Neural progenitor cell (in vitro differentiated cells): ENCODE measurements around the gene CDK18. TPM values are rescaled to one million over a fixed set of nuclear protein-coding genes. Genes with fewer than 3 reads are reported as not detected.
A peak's percentile ranks its signal among the peaks of the same experiment; 100 is the strongest.

Source experiments
- DNase-seq: peaks from one replicate; pipeline ENCODE4 v3.0.0-alpha.2; 2016; ENCODE audit warnings: low spot score
- H2AFZ ChIP-seq: fragments of 200-600 bp; sonication (generic); replicated peaks from 2 replicates; pipeline ENCODE4 v1.6.1; 2016; ENCODE audit warnings: antibody characterized with exemption
- H3F3A ChIP-seq: fragments of 200-600 bp; sonication (generic); 2 replicates; pipeline ENCODE4 v1.6.1; 2016; ENCODE audit warnings: antibody characterized with exemption, low read depth
- H3K27ac ChIP-seq: fragments of 200-600 bp; sonication (generic); 2 replicates; pipeline ENCODE4 v1.5.1; 2016; ENCODE audit warnings: mild to moderate bottlenecking
- H3K27me3 ChIP-seq: fragments of 200-600 bp; sonication (generic); 2 replicates; pipeline ENCODE4 v1.6.1; 2016; ENCODE audit warnings: mild to moderate bottlenecking, moderate library complexity
- H3K36me3 ChIP-seq: fragments of 200-600 bp; sonication (generic); 2 replicates; pipeline ENCODE4 v1.5.1; 2016
- H3K4me1 ChIP-seq: fragments of 200-600 bp; sonication (generic); 2 replicates; pipeline ENCODE4 v1.6.1; 2016; ENCODE audit warnings: mixed run types
- H3K4me2 ChIP-seq: fragments of 200-600 bp; sonication (generic); 2 replicates; pipeline ENCODE4 v1.6.1; 2016
- H3K4me3 ChIP-seq: fragments of 200-600 bp; sonication (generic); 2 replicates; pipeline ENCODE4 v1.5.1; 2016
- H3K79me2 ChIP-seq: fragments of 200-600 bp; sonication (generic); 2 replicates; pipeline ENCODE4 v1.6.1; 2016; ENCODE audit warnings: low read depth
- H3K9ac ChIP-seq: fragments of 200-600 bp; sonication (generic); 2 replicates; pipeline ENCODE4 v1.6.1; 2016
- H3K9me3 ChIP-seq: fragments of 200-600 bp; sonication (generic); 2 replicates; pipeline ENCODE4 v1.5.1; 2016; ENCODE audit warnings: low read depth
- H4K20me1 ChIP-seq: fragments of 200-600 bp; sonication (generic); 2 replicates; pipeline ENCODE4 v1.6.1; 2016; ENCODE audit warnings: low read depth
- H3K27ac Mint-ChIP-seq: 3 replicates; pipeline ENCODE4 v1.8.0; 2021; ENCODE audit warnings: mixed read lengths
- H3K27me3 Mint-ChIP-seq: 2 replicates; pipeline ENCODE4 v1.8.0; 2022; ENCODE audit warnings: low read depth, mild to moderate bottlenecking, inconsistent platforms, moderate library complexity, mixed read lengths; ENCODE audit not compliant: insufficient read depth
- H3K36me3 Mint-ChIP-seq: 3 replicates; pipeline ENCODE4 v1.8.0; 2021; ENCODE audit warnings: mixed read lengths
- H3K4me1 Mint-ChIP-seq: 3 replicates; pipeline ENCODE4 v1.8.0; 2021; ENCODE audit warnings: mixed read lengths
- H3K4me3 Mint-ChIP-seq: 3 replicates; pipeline ENCODE4 v1.8.0; 2021; ENCODE audit warnings: mild to moderate bottlenecking, moderate library complexity, mixed read lengths
- H3K9me3 Mint-ChIP-seq: 3 replicates; pipeline ENCODE4 v1.8.0; 2020; ENCODE audit warnings: mixed read lengths
- CTCF ChIP-seq: fragments of 200-600 bp; sonication (generic); IDR thresholded peaks from 2 replicates; pipeline ENCODE4 v1.5.1; 2017; ENCODE audit warnings: antibody characterized with exemption, mild to moderate bottlenecking
- EZH2 ChIP-seq: fragments of 200-600 bp; sonication (generic); IDR thresholded peaks from 2 replicates; pipeline ENCODE4 v1.6.1; 2017; ENCODE audit warnings: antibody characterized with exemption, mild to moderate bottlenecking, moderate library complexity
- EZH2phosphoT487 ChIP-seq: fragments of 200-600 bp; sonication (generic); IDR thresholded peaks from 2 replicates; pipeline ENCODE4 v1.6.1; 2017; ENCODE audit warnings: antibody characterized with exemption
- total RNA-seq: library from RNA; depleted of rRNA; stranded (reverse); fragments of >200 nt; gene quantifications from 2 replicates; pipeline ENCODE4 v1.2.3, GENCODE V29; 2015; ENCODE audit warnings: low replicate concordance

The CDK18 gene
- total RNA-seq, 1 donor from 2014 or later, result 14.1 TPM

- no peak overlapping the region for H3K27ac ChIP-seq
- peaks cover 26% of the 10 kb centered on the region for H3K4me1 ChIP-seq
- H3K4me3 Mint-ChIP-seq, result peak overlapping the region; percentile 16
- no peaks in the 10 kb centered on the region for H3K36me3 ChIP-seq
- no peaks in the 10 kb centered on the region for H3K79me2 ChIP-seq
- H3K36me3 Mint-ChIP-seq, result no peaks in the 10 kb centered on the region
- H3K27me3 ChIP-seq, result peaks cover 31% of the 10 kb centered on the region
- peaks cover 39% of the 10 kb centered on the region for H3K27me3 Mint-ChIP-seq
- peaks cover 20% of the 10 kb centered on the region for H3F3A ChIP-seq
- TF ChIP-seq EZH2phosphoT487 (no peak), CTCF (peak; percentile 97)
- peak overlapping the region; percentile 15 for H3K27ac Mint-ChIP-seq
- H3K9ac ChIP-seq, result no peak overlapping the region
- H3K4me2 ChIP-seq, result peak overlapping the region; percentile 7
- no peaks in the 10 kb centered on the region for H3K9me3 Mint-ChIP-seq
- no peaks in the 10 kb centered on the region for H3K9me3 ChIP-seq
- DNase-seq, result peak; percentile 86
- H3K4me3 ChIP-seq, result no peak overlapping the region
- peaks cover 43% of the 10 kb centered on the region for H3K4me1 Mint-ChIP-seq
- no peak overlapping the region for H2AFZ ChIP-seq
- peaks cover 6% of the 10 kb centered on the region for H4K20me1 ChIP-seq
Observed at GRCh38 chr1:205484985-205485967, 19.2 kb upstream of the CDK18 start.

- no peak overlapping the region for H3K4me3 ChIP-seq
- H3K27ac ChIP-seq, result no peak overlapping the region
- peaks cover 19% of the 10 kb centered on the region for H3K4me1 ChIP-seq
- no peaks in the 10 kb centered on the region for H3K36me3 ChIP-seq
- H2AFZ ChIP-seq, result no peak overlapping the region
- H3F3A ChIP-seq, result peaks cover 17% of the 10 kb centered on the region
- H3K9ac ChIP-seq, result no peak overlapping the region
- no peaks in the 10 kb centered on the region for H3K9me3 ChIP-seq
- Mint-ChIP-seq H3K27ac (no peak overlapping the region), H3K9me3 (no peaks in the 10 kb centered on the region), H3K27me3 (peaks cover 44% of the 10 kb centered on the region), H3K36me3 (no peaks in the 10 kb centered on the region), H3K4me3 (no peak overlapping the region), H3K4me1 (peaks cover 36% of the 10 kb centered on the region)
- H4K20me1 ChIP-seq, result peaks cover 4% of the 10 kb centered on the region
- H3K79me2 ChIP-seq, result no peaks in the 10 kb centered on the region
- TF ChIP-seq EZH2phosphoT487 (no peak), CTCF (no peak), EZH2 (no peak)
- DNase-seq, result no peak
- H3K4me2 ChIP-seq, result no peak overlapping the region
- peaks cover 26% of the 10 kb centered on the region for H3K27me3 ChIP-seq
Observed at GRCh38 chr1:205486258-205486657, 18.2 kb upstream of the CDK18 start.

- no peak overlapping the region for H2AFZ ChIP-seq
- peaks cover 16% of the 10 kb centered on the region for H3K4me1 ChIP-seq
- Mint-ChIP-seq H3K4me1 (peaks cover 34% of the 10 kb centered on the region), H3K9me3 (no peaks in the 10 kb centered on the region), H3K4me3 (peak overlapping the region; percentile 34), H3K36me3 (no peaks in the 10 kb centered on the region), H3K27ac (peak overlapping the region; percentile 73), H3K27me3 (peaks cover 35% of the 10 kb centered on the region)
- H3K9me3 ChIP-seq, result no peaks in the 10 kb centered on the region
- H3K9ac ChIP-seq, result no peak overlapping the region
- H3K4me3 ChIP-seq, result no peak overlapping the region
- no peak overlapping the region for H3K27ac ChIP-seq
- peak; percentile 88 for TF ChIP-seq CTCF
- no peak for TF ChIP-seq EZH2phosphoT487
- TF ChIP-seq EZH2, result no peak
- no peak overlapping the region for H3K4me2 ChIP-seq
- peak; percentile 89 for DNase-seq
- peaks cover 3% of the 10 kb centered on the region for H3F3A ChIP-seq
- H3K79me2 ChIP-seq, result no peaks in the 10 kb centered on the region
- H3K36me3 ChIP-seq, result no peaks in the 10 kb centered on the region
- H3K27me3 ChIP-seq, result peaks cover 14% of the 10 kb centered on the region
- H4K20me1 ChIP-seq, result no peaks in the 10 kb centered on the region
Observed at GRCh38 chr1:205488074-205488723, 16.3 kb upstream of the CDK18 start.
